Fibroblast of peridontal ligament (primary cell): ENCODE data around the gene TMOD1.

ENCODE experiments used
- DNase-seq: peaks from one replicate; pipeline ENCODE4 v3.0.0-alpha.2; 2010; ENCODE audit errors: extremely low read depth

The TMOD1 gene

GRCh38 chr9:97547098-97547829 lies 45.8 kb downstream of the TMOD1 start:
- no peak for DNase-seq

DNA sequence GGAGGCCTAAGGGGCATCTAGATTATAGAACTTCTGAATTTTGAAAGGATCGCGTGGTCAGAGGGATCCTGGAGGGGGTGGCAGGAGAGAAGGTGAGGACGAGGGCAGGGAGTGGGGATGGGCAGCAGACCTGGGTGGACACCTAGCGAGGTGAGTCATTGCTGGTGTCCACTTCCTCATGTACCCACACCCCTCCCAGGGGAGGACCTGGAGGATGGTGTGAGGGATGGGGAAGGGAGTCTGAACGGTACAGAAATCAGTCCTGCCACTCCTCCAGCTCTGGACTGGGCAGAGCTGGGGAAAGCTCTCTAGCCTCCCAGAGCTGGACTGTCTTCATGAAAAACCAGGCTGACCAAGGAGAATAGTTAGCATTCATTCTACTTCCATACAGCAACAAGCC lies 46.9 kb downstream of the TMOD1 start:
- DNase-seq, result no peak

GRCh38 chr9:97548819-97549540 lies 47.5 kb downstream of the TMOD1 start:
- no peak for DNase-seq

GRCh38 chr9:97550386-97550785 lies 48.9 kb downstream of the TMOD1 start:
- DNase-seq, result no peak

DNA sequence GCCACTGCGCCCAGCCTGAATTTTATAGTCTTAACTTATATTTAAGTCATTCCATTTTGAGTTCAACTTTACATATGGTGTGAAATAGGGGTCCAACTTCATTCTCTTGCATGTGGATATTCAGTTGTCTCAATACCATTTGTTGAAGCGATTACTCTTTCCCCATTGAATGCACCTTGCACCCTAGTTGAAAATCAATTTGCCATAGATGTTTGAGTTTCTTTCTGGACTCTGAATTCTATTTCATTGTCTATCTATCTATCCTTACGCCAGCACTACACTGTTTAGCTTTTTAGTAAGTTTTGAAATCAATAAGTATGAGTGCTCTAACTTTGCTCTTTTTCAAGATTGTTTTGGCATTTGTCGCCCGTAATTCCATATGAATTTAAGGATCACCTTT lies 49.8 kb downstream of the TMOD1 start:
- DNase-seq, result no peak

DNA sequence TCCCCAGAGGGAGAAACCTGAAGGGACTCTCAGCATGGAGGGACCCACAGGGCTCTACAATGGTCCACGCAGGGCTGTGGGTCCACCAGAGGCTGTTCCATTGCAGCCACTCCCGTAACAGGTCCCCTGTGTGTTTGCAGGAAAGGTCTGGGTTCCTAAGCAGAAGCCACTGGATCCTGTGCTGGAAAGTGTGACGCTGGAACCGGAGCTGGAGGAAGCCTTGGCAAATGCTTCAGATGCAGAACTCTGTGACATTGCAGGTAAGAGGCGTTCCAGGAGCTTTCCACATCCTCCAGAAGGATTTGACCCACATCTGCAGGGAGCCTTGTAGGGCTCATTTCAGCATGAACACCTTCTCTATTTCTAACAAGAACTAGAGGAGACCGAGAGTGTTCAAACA lies 51.7 kb downstream of the TMOD1 start:
- no peak for DNase-seq

DNA sequence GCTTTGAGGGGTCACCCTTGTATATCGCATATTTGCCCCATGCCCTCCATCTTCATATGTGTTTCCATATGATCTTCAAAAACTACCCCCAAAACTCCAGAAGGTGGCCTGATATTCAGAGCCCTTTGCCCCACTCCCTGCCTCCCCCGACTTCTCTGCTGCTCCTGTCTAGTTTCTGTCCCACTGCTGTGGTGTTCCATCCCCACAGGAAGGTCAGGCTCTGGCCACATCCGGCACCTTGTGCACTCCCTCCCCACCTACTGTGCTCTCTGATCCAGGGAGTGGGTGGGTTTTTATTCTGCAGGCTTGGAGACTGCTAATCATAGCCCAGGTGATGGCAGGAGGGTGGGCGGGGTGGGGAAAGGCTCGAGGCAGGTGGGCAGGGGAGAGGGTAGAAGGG lies 52.4 kb downstream of the TMOD1 start:
- DNase-seq, result no peak

GRCh38 chr9:97554566-97555075 lies 53.2 kb downstream of the TMOD1 start:
- no peak for DNase-seq

- peak; percentile 58 for DNase-seq
Measured at GRCh38 chr9:97555164-97555563, 53.7 kb downstream of the TMOD1 start.

DNA sequence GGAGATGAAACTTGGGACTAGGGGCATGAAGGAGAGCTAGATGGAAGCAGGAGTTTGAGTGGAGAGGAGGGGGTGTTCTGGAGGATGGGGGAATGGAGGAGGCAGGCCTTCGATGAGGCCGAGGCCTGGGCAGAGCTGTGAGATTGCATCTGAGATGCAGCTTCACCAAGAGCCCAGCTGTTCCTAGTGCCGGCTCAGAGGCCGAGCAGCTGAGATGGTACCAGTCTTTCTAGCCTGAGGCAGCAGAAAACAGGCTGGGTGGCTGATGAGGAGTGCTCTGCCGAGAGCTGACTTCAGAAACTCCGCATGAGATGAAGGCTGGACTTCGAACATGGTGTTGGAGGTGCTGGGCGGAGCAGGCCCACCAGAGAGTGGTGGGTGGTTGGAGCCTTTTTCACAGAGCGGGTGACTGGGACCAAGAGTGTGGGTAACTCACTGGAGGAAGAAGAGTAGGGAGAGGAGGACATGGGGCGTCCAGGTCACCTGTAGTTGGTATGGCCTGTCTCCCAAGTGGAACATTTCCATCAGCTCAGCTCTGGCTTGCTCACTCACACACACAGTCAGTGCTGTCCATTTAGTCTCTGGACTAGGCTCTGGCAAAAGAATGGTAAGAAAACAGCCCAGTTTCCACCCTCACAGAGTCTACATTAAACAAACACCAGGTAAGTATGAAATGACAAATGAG lies 54.7 kb downstream of the TMOD1 start:
- no peak for DNase-seq

GRCh38 chr9:97556721-97557605 lies 55.5 kb downstream of the TMOD1 start:
- no peak for DNase-seq

GRCh38 chr9:97557606-97558095 lies 56.2 kb downstream of the TMOD1 start:
- DNase-seq, result no peak

DNA sequence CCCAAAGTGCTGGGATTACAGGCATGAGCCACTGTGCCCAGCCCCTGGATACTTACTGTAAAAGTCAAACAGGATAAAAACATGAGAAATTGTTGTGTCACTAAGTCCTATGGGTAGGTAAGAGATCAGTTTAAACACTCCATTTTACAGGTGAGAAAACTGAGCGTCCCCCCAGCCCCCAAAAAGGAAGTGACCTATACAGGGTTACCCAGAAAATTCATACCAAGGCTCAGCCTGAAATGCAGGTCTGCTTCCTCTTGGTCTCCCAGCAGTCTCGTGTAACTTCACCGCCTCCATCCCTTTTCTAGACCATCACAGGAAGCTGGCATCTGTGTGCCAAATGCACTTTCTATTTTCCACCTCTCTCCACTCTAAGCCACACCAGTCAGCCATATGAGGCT lies 57.2 kb downstream of the TMOD1 start:
- DNase-seq, result no peak

DNA sequence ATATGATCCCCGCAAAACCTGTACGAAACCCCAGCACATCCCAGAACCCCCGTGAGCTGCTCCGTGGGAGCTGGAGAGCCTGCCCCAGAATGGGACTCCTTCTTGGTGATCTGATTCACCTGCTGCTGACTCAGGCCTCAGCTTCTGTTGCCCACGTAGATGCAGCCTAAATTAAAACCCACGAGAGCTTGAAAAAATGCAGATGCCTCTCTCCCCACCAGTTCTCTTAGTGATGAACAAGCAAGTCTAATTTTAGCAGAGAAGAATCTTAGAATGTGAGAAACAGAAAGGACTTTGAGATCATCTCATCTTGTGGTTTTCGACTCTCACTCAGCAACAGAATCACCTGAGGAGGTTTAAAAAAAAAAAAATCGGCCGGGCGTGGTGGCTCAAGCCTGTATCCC lies 57.6 kb downstream of the TMOD1 start:
- DNase-seq, result no peak

DNA sequence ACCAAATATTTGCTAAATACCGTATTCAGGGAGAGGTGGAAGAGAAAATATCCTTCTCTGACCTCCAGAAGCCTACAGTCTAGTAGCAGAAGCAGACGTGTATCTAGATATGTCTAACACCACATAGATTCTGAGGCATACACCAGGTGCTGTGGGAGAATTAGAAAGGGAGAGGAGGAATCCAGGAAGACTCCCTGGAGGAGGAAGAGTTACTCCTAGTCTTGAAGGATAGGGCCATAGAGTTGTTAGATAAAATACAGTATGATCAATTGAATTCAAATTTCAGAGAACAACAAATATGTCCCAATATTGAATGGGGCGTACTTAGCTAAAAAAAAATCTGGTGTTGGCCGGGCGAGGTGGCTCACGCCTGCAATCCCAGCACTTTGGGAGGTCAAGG lies 58.7 kb downstream of the TMOD1 start:
- DNase-seq, result no peak

GRCh38 chr9:97560851-97561250 lies 59.4 kb downstream of the TMOD1 start:
- DNase-seq, result no peak

- DNase-seq, result no peak
Measured at GRCh38 chr9:97561501-97561900, 60.0 kb downstream of the TMOD1 start.

- no peak for DNase-seq
Measured at GRCh38 chr9:97562542-97562941, 61.1 kb downstream of the TMOD1 start.

GRCh38 chr9:97563458-97564135 lies 62.1 kb downstream of the TMOD1 start:
- peak; percentile 5 for DNase-seq

DNA sequence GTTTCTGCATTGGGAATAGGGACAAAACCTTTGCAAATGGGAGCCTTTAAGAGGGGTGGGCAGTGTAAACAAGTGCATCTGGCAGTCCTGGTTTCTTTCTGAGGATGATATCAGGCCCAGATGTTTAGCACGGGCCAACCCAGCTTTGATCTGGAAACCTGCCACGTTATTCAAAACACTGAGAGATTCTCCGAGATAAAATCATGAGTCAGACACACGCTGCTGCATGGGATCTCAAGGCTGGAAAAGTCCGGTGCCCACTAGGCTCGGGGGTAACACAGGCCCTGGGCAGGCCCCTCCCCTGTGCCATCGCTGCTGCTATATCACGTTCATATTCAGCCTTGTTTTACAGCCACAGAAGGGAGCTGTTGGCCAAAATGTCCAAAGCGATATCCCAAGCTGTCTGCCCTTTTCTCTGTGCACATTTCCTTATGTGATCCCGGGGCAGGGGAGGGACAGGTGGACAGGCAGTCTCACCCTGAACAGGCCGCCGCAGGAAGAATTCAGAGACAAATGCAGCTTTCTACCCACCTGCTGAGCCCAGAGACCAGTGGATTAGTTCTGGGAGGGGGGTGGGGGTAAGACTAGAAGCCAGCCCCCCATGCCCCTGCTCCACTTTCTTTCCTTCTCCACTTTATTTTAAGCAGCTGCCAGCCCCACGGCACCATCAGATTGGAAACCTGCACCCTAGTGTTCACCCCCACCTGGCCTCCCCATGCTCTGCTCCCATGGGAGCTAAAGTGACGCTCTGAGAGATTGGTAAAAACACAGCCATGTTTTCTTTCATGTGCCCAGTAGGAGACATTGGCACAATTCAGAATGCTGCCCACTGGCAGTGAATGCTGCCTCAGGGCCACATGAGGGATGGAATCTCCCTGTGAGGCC lies 63.1 kb downstream of the TMOD1 start:
- peak; percentile 72 for DNase-seq
